Ascending aorta (tissue), 2 donors: ENCODE results near the gene TOX3. TPM values are rescaled to one million over a fixed set of nuclear protein-coding genes. Genes with fewer than 3 reads are reported as not detected.

ENCODE experiments used
- DNase-seq, 2 donors: peaks; one replicate each; pipeline ENCODE4 v3.0.0-alpha.2; 2019; ENCODE audit warnings: low spot score in 2 of 2
- H3K27ac ChIP-seq, 2 donors: fragments of 200-600 bp; sonication (generic); one replicate each; pipeline ENCODE4 v1.5.1; 2016 to 2017; ENCODE audit warnings: mild to moderate bottlenecking in 1 of 2
- H3K27me3 ChIP-seq: fragments of 200-600 bp; sonication (generic); one replicate; pipeline ENCODE4 v1.5.1; 2017
- H3K36me3 ChIP-seq, 2 donors: fragments of 200-600 bp; sonication (generic); one replicate each; pipeline ENCODE4 v1.5.1; 2016
- H3K4me1 ChIP-seq, 2 donors: fragments of 200-600 bp; sonication (generic); one replicate each; pipeline ENCODE4 v1.5.1; 2016 to 2017; ENCODE audit warnings: mild to moderate bottlenecking in 1 of 2
- H3K4me3 ChIP-seq, 2 donors: fragments of 200-600 bp; sonication (generic); one replicate each; pipeline ENCODE4 v1.5.1; 2016 to 2017; ENCODE audit warnings: mild to moderate bottlenecking in 1 of 2
- H3K9me3 ChIP-seq, 2 donors: fragments of 200-600 bp; sonication (generic); one replicate each; pipeline ENCODE4 v1.5.1; 2016
- intact Hi-C: fragments of 100-400 bp; cut with DNase I; formaldehyde crosslinking; loops from one replicate; pipeline ENCODE4 v1.15.1; 2023
- total RNA-seq: library from RNA; depleted of rRNA; stranded (reverse); fragments of >200 nt; gene quantifications from one replicate; pipeline ENCODE4 v1.1.0, GENCODE V29; 2016
- TF ChIP-seq, protein P1 (sequence below), 3 experiments: fragments of 200-600 bp in 2 of 3; fragments of 450-650 bp in 1 of 3; sonication (generic) in 2 of 3; IDR thresholded peaks; one replicate each; pipeline ENCODE4 v1.5.1; 2016 to 2019; ENCODE audit warnings: antibody characterized with exemption in 3 of 3, mild to moderate bottlenecking in 1 of 3, moderate library complexity in 1 of 3

The TOX3 gene
- total RNA-seq, 1 donor from 2014 or later, result not detected

DNA sequence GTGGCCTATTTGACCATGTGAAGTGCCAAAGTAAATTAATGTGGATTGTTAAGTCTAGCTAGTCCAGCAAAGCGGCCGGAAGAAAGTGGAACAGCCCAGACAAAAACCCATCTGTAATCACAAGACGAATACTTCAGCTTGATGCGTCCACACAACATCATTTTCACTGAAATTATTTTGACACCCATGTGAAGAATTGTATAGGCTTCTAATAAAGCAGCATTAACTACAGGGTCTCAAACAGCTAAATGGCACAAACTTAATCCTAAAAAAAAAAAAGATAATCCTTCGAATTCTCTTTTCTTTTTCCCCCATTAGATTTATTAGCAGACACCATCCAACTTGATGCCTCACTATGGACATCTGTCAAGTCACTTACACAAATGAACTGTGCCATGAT lies 73.8 kb downstream of the TOX3 start:
- DNase-seq, result no peak
- TF ChIP-seq, protein P1, sequence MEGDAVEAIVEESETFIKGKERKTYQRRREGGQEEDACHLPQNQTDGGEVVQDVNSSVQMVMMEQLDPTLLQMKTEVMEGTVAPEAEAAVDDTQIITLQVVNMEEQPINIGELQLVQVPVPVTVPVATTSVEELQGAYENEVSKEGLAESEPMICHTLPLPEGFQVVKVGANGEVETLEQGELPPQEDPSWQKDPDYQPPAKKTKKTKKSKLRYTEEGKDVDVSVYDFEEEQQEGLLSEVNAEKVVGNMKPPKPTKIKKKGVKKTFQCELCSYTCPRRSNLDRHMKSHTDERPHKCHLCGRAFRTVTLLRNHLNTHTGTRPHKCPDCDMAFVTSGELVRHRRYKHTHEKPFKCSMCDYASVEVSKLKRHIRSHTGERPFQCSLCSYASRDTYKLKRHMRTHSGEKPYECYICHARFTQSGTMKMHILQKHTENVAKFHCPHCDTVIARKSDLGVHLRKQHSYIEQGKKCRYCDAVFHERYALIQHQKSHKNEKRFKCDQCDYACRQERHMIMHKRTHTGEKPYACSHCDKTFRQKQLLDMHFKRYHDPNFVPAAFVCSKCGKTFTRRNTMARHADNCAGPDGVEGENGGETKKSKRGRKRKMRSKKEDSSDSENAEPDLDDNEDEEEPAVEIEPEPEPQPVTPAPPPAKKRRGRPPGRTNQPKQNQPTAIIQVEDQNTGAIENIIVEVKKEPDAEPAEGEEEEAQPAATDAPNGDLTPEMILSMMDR (IDR thresholded peaks at IDR 0.05), result no peak

DNA sequence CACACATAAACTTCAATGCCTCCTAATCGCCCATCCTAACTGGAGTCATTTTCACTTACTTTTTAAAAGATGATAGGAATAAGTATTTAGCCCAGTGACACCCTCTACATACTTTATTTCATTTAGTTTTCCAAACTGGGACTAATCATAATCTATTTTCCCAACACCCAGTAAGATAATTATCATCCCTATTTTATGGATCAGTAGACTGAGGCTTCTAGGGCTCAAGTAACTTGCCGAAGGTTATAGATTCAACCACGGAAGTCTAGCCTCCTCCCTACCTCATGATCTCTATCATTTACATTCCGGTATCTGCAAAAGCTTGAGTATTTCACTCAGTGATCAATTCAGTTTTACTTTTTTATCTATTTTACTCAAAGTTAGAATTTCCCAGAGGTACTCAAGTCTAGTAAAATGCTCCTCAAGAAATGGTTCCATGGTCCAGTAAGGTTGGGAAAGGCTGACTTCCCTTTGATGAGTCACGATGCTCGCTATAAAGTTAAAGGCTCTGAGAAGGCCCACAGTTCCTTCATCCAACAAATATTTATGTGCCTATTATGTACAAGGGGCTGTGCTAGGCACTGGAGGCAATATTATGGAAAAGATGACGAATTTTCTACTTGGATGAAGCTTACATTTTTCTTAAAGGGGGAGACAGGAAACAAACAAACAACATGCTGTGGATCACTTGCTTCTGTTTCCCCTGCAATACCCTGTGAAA lies 75.1 kb downstream of the TOX3 start:
- Histone ChIP-seq H3K4me1 (no peaks in the 10 kb centered on the region), H3K9me3 (no peaks in the 10 kb centered on the region), H3K4me3 (no peak overlapping the region), H3K36me3 (no peaks in the 10 kb centered on the region), H3K27ac (no peak overlapping the region), H3K27me3 (no peaks in the 10 kb centered on the region)
- TF ChIP-seq, protein P1 (IDR thresholded peaks at IDR 0.05), result no peak
- DNase-seq, result no peak
- intact Hi-C loops, result no loop called here

More for the DNA sequence above, 73.8 kb downstream of the TOX3 start:
- Histone ChIP-seq H3K4me3 (no peak overlapping the region), H3K27me3 (no peaks in the 10 kb centered on the region), H3K27ac (no peak overlapping the region), H3K36me3 (no peaks in the 10 kb centered on the region), H3K9me3 (no peaks in the 10 kb centered on the region), H3K4me1 (no peaks in the 10 kb centered on the region)
- intact Hi-C loops, result no loop called here

DNA sequence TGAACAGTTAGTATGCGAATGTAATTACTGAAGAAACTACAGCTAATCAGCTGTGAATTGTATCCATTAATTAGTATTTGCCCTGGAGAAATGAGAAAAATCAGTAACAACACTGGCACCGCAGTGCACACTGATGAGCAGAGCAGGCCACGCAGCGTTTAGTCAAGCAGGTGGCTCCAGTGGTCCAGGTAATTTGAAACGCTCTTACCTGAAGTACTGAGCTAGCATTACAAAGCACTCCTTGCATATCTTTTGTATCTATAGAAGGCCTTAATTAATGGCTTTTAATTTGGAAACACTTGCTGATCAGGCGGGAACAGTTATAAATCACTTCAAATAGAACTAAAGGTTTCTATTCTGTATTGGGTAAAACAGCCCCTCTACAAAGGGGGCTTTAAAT lies 76.4 kb downstream of the TOX3 start:
- Histone ChIP-seq H3K36me3 (no peaks in the 10 kb centered on the region), H3K4me3 (no peak overlapping the region), H3K27me3 (no peaks in the 10 kb centered on the region), H3K9me3 (no peaks in the 10 kb centered on the region), H3K4me1 (no peaks in the 10 kb centered on the region), H3K27ac (no peak overlapping the region)
- intact Hi-C loops, result no loop called here
- TF ChIP-seq, protein P1 (IDR thresholded peaks at IDR 0.05), result no peak
- no peak for DNase-seq

DNA sequence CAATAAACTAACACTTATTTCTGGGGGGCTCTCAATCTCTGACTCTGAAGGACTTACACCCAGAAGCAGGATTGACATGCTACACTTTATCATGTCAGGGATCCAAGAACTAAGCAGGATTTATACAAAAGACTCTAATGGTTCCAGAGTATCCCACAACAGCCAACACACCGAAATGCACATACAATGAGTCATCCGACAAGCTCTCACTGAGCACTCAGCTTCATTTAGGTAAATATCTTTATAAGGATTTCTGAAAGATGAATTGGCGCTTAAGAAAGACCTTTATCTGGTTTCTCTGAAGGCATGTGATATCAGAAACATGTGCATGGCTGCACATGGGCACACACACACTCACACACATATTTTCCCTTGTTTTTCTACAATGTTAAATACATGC lies 77.2 kb downstream of the TOX3 start:
- H3K4me3 ChIP-seq, result no peak overlapping the region
- TF ChIP-seq, protein P1 (IDR thresholded peaks at IDR 0.05), result no peak
- H3K27me3 ChIP-seq, result no peaks in the 10 kb centered on the region
- no peaks in the 10 kb centered on the region for H3K4me1 ChIP-seq
- no peaks in the 10 kb centered on the region for H3K36me3 ChIP-seq
- intact Hi-C loops, result no loop called here
- H3K9me3 ChIP-seq, result no peaks in the 10 kb centered on the region
- no peak overlapping the region for H3K27ac ChIP-seq
- no peak for DNase-seq

DNA sequence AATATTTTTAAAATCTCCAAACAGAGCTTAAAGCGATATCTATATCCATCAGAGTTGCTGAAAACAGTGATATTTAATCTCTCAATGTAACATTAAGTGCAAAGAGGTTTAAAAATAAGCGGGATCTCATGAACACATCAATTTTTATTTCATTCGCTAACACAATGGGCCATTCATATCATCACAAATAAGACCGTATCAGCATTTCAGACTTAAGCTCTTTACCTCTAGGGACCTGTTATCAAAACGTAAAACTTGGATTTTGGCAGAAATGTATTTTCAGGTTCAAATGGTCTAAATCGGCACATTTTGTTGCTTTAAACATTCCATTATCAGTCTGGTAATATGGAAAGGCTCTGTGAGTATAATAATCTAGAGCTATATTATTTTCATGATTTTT lies 77.9 kb downstream of the TOX3 start:
- H3K4me1 ChIP-seq, result no peaks in the 10 kb centered on the region
- TF ChIP-seq, protein P1 (IDR thresholded peaks at IDR 0.05), result no peak
- H3K9me3 ChIP-seq, result no peaks in the 10 kb centered on the region
- H3K36me3 ChIP-seq, result no peaks in the 10 kb centered on the region
- no peaks in the 10 kb centered on the region for H3K27me3 ChIP-seq
- no peak overlapping the region for H3K27ac ChIP-seq
- intact Hi-C loops, result no loop called here
- DNase-seq, result no peak
- H3K4me3 ChIP-seq, result no peak overlapping the region

DNA sequence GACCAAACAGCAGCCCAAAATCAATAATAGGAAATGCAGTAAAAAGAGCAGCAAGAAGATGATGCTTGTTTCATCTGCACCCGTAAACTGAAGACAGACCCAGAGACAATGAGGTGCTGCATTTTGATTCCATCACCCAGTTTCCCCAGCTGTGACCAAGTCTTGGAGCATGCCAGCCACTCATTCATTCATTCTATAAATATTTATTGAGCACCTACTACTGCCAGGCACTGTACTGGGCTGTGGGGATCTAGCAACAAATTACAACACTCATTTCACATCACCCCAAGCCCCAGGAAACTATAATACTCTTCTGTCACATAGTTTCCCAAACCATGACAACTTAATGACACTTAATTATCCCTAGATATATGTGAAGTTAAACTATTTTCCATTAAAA lies 79.2 kb downstream of the TOX3 start:
- Histone ChIP-seq H3K36me3 (no peaks in the 10 kb centered on the region), H3K27ac (no peak overlapping the region), H3K27me3 (no peaks in the 10 kb centered on the region), H3K4me3 (no peak overlapping the region), H3K9me3 (no peaks in the 10 kb centered on the region), H3K4me1 (no peaks in the 10 kb centered on the region)
- TF ChIP-seq, protein P1 (IDR thresholded peaks at IDR 0.05), result no peak
- intact Hi-C loops, result no loop called here
- DNase-seq, result no peak
